DOHH2 (cell line): ENCODE results near the gene ERVMER34-1.

Source experiments
- EZH2phosphoT487 ChIP-seq: fragments of 200-600 bp; sonication (generic); IDR thresholded peaks from 2 replicates; pipeline ENCODE4 v1.6.1; 2017; ENCODE audit warnings: borderline replicate concordance, mild to moderate bottlenecking, antibody characterized with exemption, low read length, moderate library complexity, mixed read lengths
- TF ChIP-seq, protein P1 (sequence below): fragments of 200-600 bp; sonication (generic); IDR thresholded peaks from one replicate; pipeline ENCODE4 v1.5.1; 2014; ENCODE audit warnings: antibody characterized with exemption, mild to moderate bottlenecking, low read depth, low read length; ENCODE audit not compliant: poor library complexity, severe bottlenecking

DNA sequence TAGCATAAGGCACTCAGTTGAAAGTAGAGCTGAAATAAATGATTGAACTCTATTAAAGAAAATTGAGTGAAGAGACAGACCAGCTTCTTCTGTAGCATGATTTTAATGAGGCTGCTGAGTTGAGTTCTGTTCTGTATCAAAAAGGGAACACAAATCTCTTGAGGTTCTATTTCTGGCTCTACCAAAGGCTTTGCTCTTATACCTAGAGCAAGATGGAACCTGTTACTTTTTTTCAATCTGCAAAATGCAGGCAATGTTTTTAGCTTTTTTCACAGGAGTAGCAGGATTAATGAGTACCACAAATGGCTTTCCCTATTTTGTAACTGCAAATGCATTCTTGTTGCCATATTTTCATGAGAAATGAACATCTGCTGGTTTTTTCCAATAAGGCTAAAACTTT lies 4.2 kb upstream of the ERVMER34-1 start:
- TF ChIP-seq, protein P1, sequence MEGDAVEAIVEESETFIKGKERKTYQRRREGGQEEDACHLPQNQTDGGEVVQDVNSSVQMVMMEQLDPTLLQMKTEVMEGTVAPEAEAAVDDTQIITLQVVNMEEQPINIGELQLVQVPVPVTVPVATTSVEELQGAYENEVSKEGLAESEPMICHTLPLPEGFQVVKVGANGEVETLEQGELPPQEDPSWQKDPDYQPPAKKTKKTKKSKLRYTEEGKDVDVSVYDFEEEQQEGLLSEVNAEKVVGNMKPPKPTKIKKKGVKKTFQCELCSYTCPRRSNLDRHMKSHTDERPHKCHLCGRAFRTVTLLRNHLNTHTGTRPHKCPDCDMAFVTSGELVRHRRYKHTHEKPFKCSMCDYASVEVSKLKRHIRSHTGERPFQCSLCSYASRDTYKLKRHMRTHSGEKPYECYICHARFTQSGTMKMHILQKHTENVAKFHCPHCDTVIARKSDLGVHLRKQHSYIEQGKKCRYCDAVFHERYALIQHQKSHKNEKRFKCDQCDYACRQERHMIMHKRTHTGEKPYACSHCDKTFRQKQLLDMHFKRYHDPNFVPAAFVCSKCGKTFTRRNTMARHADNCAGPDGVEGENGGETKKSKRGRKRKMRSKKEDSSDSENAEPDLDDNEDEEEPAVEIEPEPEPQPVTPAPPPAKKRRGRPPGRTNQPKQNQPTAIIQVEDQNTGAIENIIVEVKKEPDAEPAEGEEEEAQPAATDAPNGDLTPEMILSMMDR = no peak
- no peak for TF ChIP-seq EZH2phosphoT487
